COLO829 (cell line): Measurements from ENCODE around the gene RFT1.
"Not testable (repeated sequence)": the region's sequence is repeated elsewhere in the genome, so short reads cannot be mapped to it uniquely, and the experiment has no call there.

Experiments used
- DNase-seq: peaks from one replicate; pipeline ENCODE4 v3.0.0; 2012; ENCODE audit warnings: low spot score

The RFT1 gene

GRCh38 chr3:53065841-53066480, 64.3 kb downstream of the RFT1 start:
- DNase-seq, result no peak

GRCh38 chr3:53062905-53063304, 67.3 kb downstream of the RFT1 start:
- no peak for DNase-seq

GRCh38 chr3:53056442-53056841, 73.8 kb downstream of the RFT1 start:
- DNase-seq, result no peak

GRCh38 chr3:53054233-53054632, 76.0 kb downstream of the RFT1 start:
- DNase-seq, result not testable (repeated sequence)

GRCh38 chr3:53051929-53052328, 78.3 kb downstream of the RFT1 start:
- no peak for DNase-seq

- DNase-seq, result no peak
Observed at GRCh38 chr3:53049987-53050386, 80.2 kb downstream of the RFT1 start.

GRCh38 chr3:53046171-53047170, 83.8 kb downstream of the RFT1 start:
- DNase-seq, result peak; percentile 30

- DNase-seq, result peak; percentile 87
Observed at GRCh38 chr3:53045518-53046170, 84.6 kb downstream of the RFT1 start, which contains the start of gene SFMBT1. TSS of gene SFMBT1 (minus strand) at chr3:53046073. CDS start at chr3:52969128, 76,945 bp downstream.

GRCh38 chr3:53044711-53045517, 85.3 kb downstream of the RFT1 start:
- peak; percentile 36 for DNase-seq

GRCh38 chr3:53044371-53044710, 85.9 kb downstream of the RFT1 start:
- no peak for DNase-seq

GRCh38 chr3:53043738-53044137, 86.5 kb downstream of the RFT1 start:
- no peak for DNase-seq

GRCh38 chr3:53042651-53043050, 87.6 kb downstream of the RFT1 start:
- DNase-seq, result no peak

- DNase-seq, result no peak
Observed at GRCh38 chr3:53040351-53040820, 89.8 kb downstream of the RFT1 start.

GRCh38 chr3:53039376-53039752, 90.9 kb downstream of the RFT1 start:
- DNase-seq, result no peak

- DNase-seq, result no peak
Observed at GRCh38 chr3:53038679-53039375, 91.4 kb downstream of the RFT1 start.
